NT2/D1 (cell line): ENCODE measurements around the gene KCNK7.

Experiments used
- SUZ12 ChIP-seq: IDR thresholded peaks from 2 replicates; pipeline ENCODE4 v1.6.1; 2011; ENCODE audit not compliant: insufficient read length, insufficient read depth; ENCODE audit errors: extremely low read depth
- ZNF274 ChIP-seq: IDR thresholded peaks from 2 replicates; pipeline ENCODE4 v1.6.1; 2011; ENCODE audit warnings: mild to moderate bottlenecking, low read depth, low read length

- TF ChIP-seq SUZ12 = no peak
- no peak for TF ChIP-seq ZNF274
These were observed 3.8 kb upstream of the KCNK7 start for GRCh38 chr11:65599216-65599954.
